CD4-positive, CD25-positive, alpha-beta regulatory T cell (primary cell): ENCODE data around the gene SF3B4. TPM values are rescaled to one million over a fixed set of nuclear protein-coding genes. Genes with fewer than 3 reads are reported as not detected.

Source experiments
- ATAC-seq, 2 donors: fragments of 150-1000 bp; cut with Tn5 transposase; one replicate each; pipeline ENCODE4 v1.10.0; 2021; ENCODE audit warnings: low read depth in 2 of 2, moderate number of reproducible peaks in 2 of 2, moderate library complexity in 1 of 2
- DNase-seq, 3 donors: peaks; one replicate each; pipeline versions ENCODE4 v3.0.0 to v3.0.0-alpha.2; 2012 to 2022; ENCODE audit warnings: mixed read lengths in 1 of 3
- H3K27ac ChIP-seq: one replicate; pipeline ENCODE4 v1.7.0; 2013; ENCODE audit warnings: mild to moderate bottlenecking, low read length; ENCODE audit not compliant: insufficient read depth, poor library complexity, severe bottlenecking
- H3K27me3 ChIP-seq: one replicate; pipeline ENCODE4 v1.7.0; 2013; ENCODE audit warnings: low read length; ENCODE audit not compliant: control insufficient read depth, insufficient read depth
- H3K36me3 ChIP-seq: one replicate; pipeline ENCODE4 v1.7.0; 2013; ENCODE audit warnings: mild to moderate bottlenecking, low read length, moderate library complexity; ENCODE audit not compliant: control insufficient read depth, insufficient read depth
- H3K4me1 ChIP-seq: 2 replicates; pipeline ENCODE4 v1.7.0; 2013; ENCODE audit warnings: mild to moderate bottlenecking, low read length; ENCODE audit not compliant: insufficient read depth, control insufficient read depth, poor library complexity, severe bottlenecking
- H3K4me3 ChIP-seq: one replicate; pipeline ENCODE4 v1.7.0; 2013; ENCODE audit warnings: low read depth, mild to moderate bottlenecking, low read length, moderate library complexity
- H3K9me3 ChIP-seq, 2 experiments: 1 replicate in 1 of 2; 2 replicates in 1 of 2; pipeline ENCODE4 v1.7.0; 2013; ENCODE audit warnings: low read length in 2 of 2, mild to moderate bottlenecking in 1 of 2, moderate library complexity in 1 of 2; ENCODE audit not compliant: control insufficient read depth in 2 of 2
- H3K27ac Mint-ChIP-seq, 3 donors: one replicate each; pipeline ENCODE4 v1.8.0; 2020 to 2022; ENCODE audit warnings: mild to moderate bottlenecking in 3 of 3, mixed read lengths in 3 of 3, moderate library complexity in 2 of 3
- H3K27me3 Mint-ChIP-seq: one replicate; pipeline ENCODE4 v1.8.0; 2022; ENCODE audit warnings: mild to moderate bottlenecking, mixed read lengths
- H3K36me3 Mint-ChIP-seq: one replicate; pipeline ENCODE4 v1.8.0; 2020; ENCODE audit warnings: mixed read lengths
- H3K4me1 Mint-ChIP-seq, 4 donors: one replicate each; pipeline ENCODE4 v1.8.0; 2020 to 2022; ENCODE audit warnings: mixed read lengths in 4 of 4, mild to moderate bottlenecking in 1 of 4
- H3K4me3 Mint-ChIP-seq, 4 donors: one replicate each; pipeline ENCODE4 v1.8.0; 2020 to 2022; ENCODE audit warnings: mild to moderate bottlenecking in 4 of 4, mixed read lengths in 4 of 4, moderate library complexity in 3 of 4
- H3K9me3 Mint-ChIP-seq, 7 donors: one replicate each; pipeline ENCODE4 v1.8.0; 2020 to 2022; ENCODE audit warnings: mixed read lengths in 7 of 7, mild to moderate bottlenecking in 3 of 7, moderate library complexity in 2 of 7
- polyA plus RNA-seq, 4 donors: library from polyadenylated mRNA; unstranded; fragments of 300-500 nt; fragmentation: Illumina TruSeq; gene quantifications; one replicate each; pipeline ENCODE4 v1.2.3, GENCODE V29; 2021
- total RNA-seq: library from RNA; stranded (reverse); gene quantifications from one replicate; pipeline ENCODE4 v1.2.3, GENCODE V29; 2022

The SF3B4 gene
- total RNA-seq (56.0 TPM), polyA plus RNA-seq (100 to 1,000 TPM in 1 of 4 donors, 10 to 100 TPM in 3; 81.8 to 103 (median 87.4) TPM)

- Mint-ChIP-seq H3K27ac (peak within 1 kb of the TSS; percentile 97 to 99 (median 98)), H3K9me3 (no peaks in the 10 kb centered on the region), H3K4me1 (peaks cover 23 to 49% (median 30%) of the 10 kb centered on the region in 4 donors), H3K4me3 (peak within 1 kb of the TSS; percentile 95 to 100 (median 96)), H3K27me3 (peaks cover 5% of the 10 kb centered on the region), H3K36me3 (peaks cover 35% of the 10 kb centered on the region)
- H3K36me3 ChIP-seq = peaks cover 40% of the 10 kb centered on the region
- ATAC-seq (peak; percentile 97 to 98), DNase-seq (peak; percentile 93 to 98 (median 95))
- H3K4me3 ChIP-seq = peak within 1 kb of the TSS; percentile 92
- H3K27me3 ChIP-seq = no peaks in the 10 kb centered on the region
- H3K9me3 ChIP-seq = no peaks in the 10 kb centered on the region
- peak within 1 kb of the TSS; percentile 97 for H3K27ac ChIP-seq
- peaks cover 29% of the 10 kb centered on the region for H3K4me1 ChIP-seq
Measured at GRCh38 chr1:149927563-149928400, at the start of gene SF3B4. TSS of gene SF3B4 (minus strand) at chr1:149927803. CDS start at chr1:149927759, 44 bp downstream.

- Mint-ChIP-seq H3K4me3 (no peak overlapping the region), H3K27me3 (no peaks in the 10 kb centered on the region), H3K27ac (peak overlapping the region in 1 of 3 donors; percentile 26), H3K36me3 (peaks cover 29% of the 10 kb centered on the region), H3K9me3 (no peaks in the 10 kb centered on the region), H3K4me1 (peaks cover 20 to 27% (median 24%) of the 10 kb centered on the region in 4 donors)
- no peak overlapping the region for H3K27ac ChIP-seq
- no peaks in the 10 kb centered on the region for H3K4me1 ChIP-seq
- no peaks in the 10 kb centered on the region for H3K27me3 ChIP-seq
- DNase-seq = no peak
- peaks cover 8% of the 10 kb centered on the region for H3K36me3 ChIP-seq
- no peak overlapping the region for H3K4me3 ChIP-seq
- ATAC-seq = no peak
- H3K9me3 ChIP-seq = no peaks in the 10 kb centered on the region
Measured at GRCh38 chr1:149977345-149977744, 49.7 kb upstream of the SF3B4 start.

GRCh38 chr1:149972547-149972946, 44.9 kb upstream of the SF3B4 start:
- H3K36me3 ChIP-seq = peaks cover 32% of the 10 kb centered on the region
- Mint-ChIP-seq H3K27me3 (no peaks in the 10 kb centered on the region), H3K36me3 (peaks cover 40% of the 10 kb centered on the region), H3K4me3 (no peak overlapping the region), H3K27ac (peak overlapping the region in 2 of 3 donors; percentile 12 to 34), H3K9me3 (no peaks in the 10 kb centered on the region), H3K4me1 (peaks cover 0 to 9% (median 0%) of the 10 kb centered on the region in 4 donors)
- H3K27ac ChIP-seq = no peak overlapping the region
- no peaks in the 10 kb centered on the region for H3K4me1 ChIP-seq
- no peaks in the 10 kb centered on the region for H3K27me3 ChIP-seq
- H3K9me3 ChIP-seq = no peaks in the 10 kb centered on the region
- no peak overlapping the region for H3K4me3 ChIP-seq
- no peak for DNase-seq
- ATAC-seq = no peak

- Mint-ChIP-seq H3K4me1 (peaks cover 3 to 8% (median 5%) of the 10 kb centered on the region in 4 donors), H3K36me3 (peaks cover 48% of the 10 kb centered on the region), H3K27ac (peak overlapping the region in 1 of 3 donors; percentile 54), H3K4me3 (no peak overlapping the region), H3K9me3 (no peaks in the 10 kb centered on the region), H3K27me3 (no peaks in the 10 kb centered on the region)
- ATAC-seq (no peak), DNase-seq (no peak)
- H3K4me1 ChIP-seq = no peaks in the 10 kb centered on the region
- H3K27ac ChIP-seq = no peak overlapping the region
- H3K4me3 ChIP-seq = no peak overlapping the region
- no peaks in the 10 kb centered on the region for H3K27me3 ChIP-seq
- H3K36me3 ChIP-seq = peaks cover 49% of the 10 kb centered on the region
- H3K9me3 ChIP-seq = no peaks in the 10 kb centered on the region
Measured at GRCh38 chr1:149967646-149968045, 40.0 kb upstream of the SF3B4 start.

- Mint-ChIP-seq H3K4me1 (peaks cover 3 to 14% (median 8%) of the 10 kb centered on the region in 4 donors), H3K4me3 (no peak overlapping the region), H3K27ac (peak overlapping the region in 1 of 3 donors; percentile 54), H3K27me3 (no peaks in the 10 kb centered on the region), H3K9me3 (no peaks in the 10 kb centered on the region), H3K36me3 (peaks cover 42% of the 10 kb centered on the region)
- no peak for DNase-seq
- Histone ChIP-seq H3K4me3 (no peak overlapping the region), H3K27ac (no peak overlapping the region), H3K36me3 (peaks cover 43% of the 10 kb centered on the region), H3K9me3 (no peaks in the 10 kb centered on the region), H3K4me1 (peaks cover 5% of the 10 kb centered on the region), H3K27me3 (no peaks in the 10 kb centered on the region)
- no peak for ATAC-seq
Measured at GRCh38 chr1:149967041-149967440, 39.4 kb upstream of the SF3B4 start.

GRCh38 chr1:149966405-149966804, 38.8 kb upstream of the SF3B4 start:
- ATAC-seq = no peak
- Histone ChIP-seq H3K9me3 (no peaks in the 10 kb centered on the region), H3K4me3 (no peak overlapping the region), H3K36me3 (peaks cover 36% of the 10 kb centered on the region), H3K4me1 (peaks cover 8% of the 10 kb centered on the region), H3K27me3 (no peaks in the 10 kb centered on the region), H3K27ac (no peak overlapping the region)
- no peak overlapping the region for H3K27ac Mint-ChIP-seq
- H3K9me3 Mint-ChIP-seq = no peaks in the 10 kb centered on the region
- H3K4me1 Mint-ChIP-seq = peaks cover 5 to 19% (median 12%) of the 10 kb centered on the region in 4 donors
- H3K4me3 Mint-ChIP-seq = no peak overlapping the region
- no peak for DNase-seq
- H3K27me3 Mint-ChIP-seq = no peaks in the 10 kb centered on the region
- H3K36me3 Mint-ChIP-seq = peaks cover 37% of the 10 kb centered on the region

GRCh38 chr1:149965440-149965839, 37.8 kb upstream of the SF3B4 start:
- Histone ChIP-seq H3K4me3 (no peak overlapping the region), H3K36me3 (peaks cover 30% of the 10 kb centered on the region), H3K27ac (no peak overlapping the region), H3K9me3 (no peaks in the 10 kb centered on the region), H3K4me1 (peaks cover 8% of the 10 kb centered on the region), H3K27me3 (no peaks in the 10 kb centered on the region)
- Mint-ChIP-seq H3K36me3 (peaks cover 33% of the 10 kb centered on the region), H3K4me1 (peaks cover 5 to 19% (median 13%) of the 10 kb centered on the region in 4 donors), H3K9me3 (no peaks in the 10 kb centered on the region), H3K27ac (peak overlapping the region in 2 of 3 donors; percentile 30 to 76), H3K27me3 (no peaks in the 10 kb centered on the region), H3K4me3 (no peak overlapping the region)
- peak in 1 of 2 donors; percentile 34 for ATAC-seq
- DNase-seq = peak in 1 of 3 donors; percentile 27
